ENCODE results near the gene VMP1. TPM values are rescaled to one million over a fixed set of nuclear protein-coding genes. Genes with fewer than 3 reads are reported as not detected.
"Not testable (repeated sequence)": the region's sequence is repeated elsewhere in the genome, so short reads cannot be mapped to it uniquely, and the experiment has no call there.

The VMP1 gene
- total RNA-seq, 1 donor from 2014 or later: 64.9 TPM

DNA sequence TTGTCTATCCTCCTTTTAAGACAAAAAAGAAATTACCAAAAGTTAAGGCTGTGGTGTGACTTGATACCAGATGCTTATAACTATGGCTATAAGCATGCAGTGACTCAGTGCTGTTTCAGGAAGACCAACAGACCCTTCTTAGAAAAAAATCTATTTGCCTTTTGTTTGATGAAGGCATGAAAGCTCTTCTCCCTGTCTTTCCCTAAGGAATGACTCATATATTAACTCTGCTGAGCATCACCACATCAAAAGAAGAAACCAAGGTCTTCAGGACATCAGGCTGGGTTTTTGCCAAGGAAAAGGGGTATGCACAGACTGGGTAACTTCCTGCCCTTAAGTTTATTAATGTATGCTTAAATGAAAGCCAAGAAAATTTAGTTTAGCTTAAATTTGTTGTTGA is 47.1 kb downstream of the VMP1 start:
- Mint-ChIP-seq H3K9me3 (ENCODE audit: unreplicated experiment) (no peaks in the 10 kb centered on the region), H3K27ac (ENCODE audit: unreplicated experiment) (no peak overlapping the region), H3K27me3 (ENCODE audit: unreplicated experiment) (no peaks in the 10 kb centered on the region), H3K36me3 (ENCODE audit: low read depth, unreplicated experiment) (peaks cover 3% of the 10 kb centered on the region), H3K4me1 (ENCODE audit: unreplicated experiment) (no peaks in the 10 kb centered on the region), H3K4me3 (ENCODE audit: unreplicated experiment) (no peak overlapping the region)
- no peak for DNase-seq (ENCODE audit: low spot score)
- no peak for TF ChIP-seq CTCF (IDR thresholded peaks at IDR 0.05; ENCODE audit: unreplicated experiment)

- not testable (repeated sequence) for H3K4me1 Mint-ChIP-seq (ENCODE audit: unreplicated experiment); DNase-seq (ENCODE audit: low spot score); H3K4me3 Mint-ChIP-seq (ENCODE audit: unreplicated experiment); H3K27me3 Mint-ChIP-seq (ENCODE audit: unreplicated experiment); H3K9me3 Mint-ChIP-seq (ENCODE audit: unreplicated experiment); H3K27ac Mint-ChIP-seq (ENCODE audit: unreplicated experiment); H3K36me3 Mint-ChIP-seq (ENCODE audit: low read depth, unreplicated experiment)
Observed at GRCh38 chr17:59755069-59755468, 47.6 kb downstream of the VMP1 start.

DNA sequence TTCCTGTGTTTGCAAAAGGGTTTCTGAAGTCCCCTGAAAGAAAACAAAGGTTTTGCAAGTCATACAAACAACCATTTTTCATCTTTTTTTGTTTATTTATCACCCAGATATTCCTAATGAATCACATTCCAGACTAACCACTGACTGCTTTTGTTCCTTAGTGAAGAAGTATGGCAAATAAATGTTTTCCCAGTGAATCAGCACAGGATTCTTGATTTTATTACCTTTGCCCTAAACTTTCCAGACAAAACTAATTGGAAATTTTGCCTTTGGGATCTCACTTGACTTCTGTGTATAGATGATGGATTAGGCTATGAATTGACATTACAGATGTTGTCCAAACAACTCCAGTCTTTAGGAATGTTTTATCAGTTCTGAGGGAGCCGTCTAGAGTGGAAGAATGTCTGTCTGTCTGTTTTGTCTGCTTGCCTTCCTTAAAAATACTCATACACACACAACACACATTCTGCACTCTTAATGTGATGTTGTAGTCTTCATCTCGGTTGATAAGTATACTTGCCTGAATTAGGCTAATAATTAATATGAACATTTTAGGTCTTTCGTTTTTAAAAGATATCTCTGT is 48.9 kb downstream of the VMP1 start:
- H3K27ac Mint-ChIP-seq (ENCODE audit: unreplicated experiment): no peak overlapping the region
- DNase-seq (ENCODE audit: low spot score): no peak
- H3K36me3 Mint-ChIP-seq (ENCODE audit: low read depth, unreplicated experiment): peaks cover 5% of the 10 kb centered on the region
- H3K4me1 Mint-ChIP-seq (ENCODE audit: unreplicated experiment): no peaks in the 10 kb centered on the region
- no peaks in the 10 kb centered on the region for H3K9me3 Mint-ChIP-seq (ENCODE audit: unreplicated experiment)
- TF ChIP-seq CTCF (IDR thresholded peaks at IDR 0.05; ENCODE audit: unreplicated experiment): no peak
- no peaks in the 10 kb centered on the region for H3K27me3 Mint-ChIP-seq (ENCODE audit: unreplicated experiment)
- no peak overlapping the region for H3K4me3 Mint-ChIP-seq (ENCODE audit: unreplicated experiment)

DNA sequence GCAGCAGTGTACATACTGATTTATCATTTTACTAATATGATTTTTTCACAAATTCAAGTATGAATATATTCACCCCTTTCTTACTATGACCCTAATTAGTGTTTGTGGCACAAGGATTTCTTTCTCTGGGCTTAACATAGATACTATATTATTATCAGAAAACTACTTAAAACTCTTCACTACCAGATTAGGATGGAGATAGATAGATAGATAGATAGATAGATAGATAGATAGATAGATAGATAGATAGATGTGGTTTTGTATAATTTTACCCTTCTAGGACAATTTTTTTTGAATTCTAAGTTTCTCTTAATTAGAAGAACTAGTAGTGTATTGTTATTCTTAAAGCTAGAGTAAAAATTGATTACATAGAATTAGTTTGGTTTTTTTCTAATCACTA is 49.6 kb downstream of the VMP1 start:
- Mint-ChIP-seq H3K4me1 (ENCODE audit: unreplicated experiment) (no peaks in the 10 kb centered on the region), H3K4me3 (ENCODE audit: unreplicated experiment) (no peak overlapping the region), H3K36me3 (ENCODE audit: low read depth, unreplicated experiment) (peaks cover 5% of the 10 kb centered on the region), H3K27me3 (ENCODE audit: unreplicated experiment) (no peaks in the 10 kb centered on the region), H3K9me3 (ENCODE audit: unreplicated experiment) (no peaks in the 10 kb centered on the region), H3K27ac (ENCODE audit: unreplicated experiment) (no peak overlapping the region)
- TF ChIP-seq CTCF (IDR thresholded peaks at IDR 0.05; ENCODE audit: unreplicated experiment): no peak
- DNase-seq (ENCODE audit: low spot score): no peak

DNA sequence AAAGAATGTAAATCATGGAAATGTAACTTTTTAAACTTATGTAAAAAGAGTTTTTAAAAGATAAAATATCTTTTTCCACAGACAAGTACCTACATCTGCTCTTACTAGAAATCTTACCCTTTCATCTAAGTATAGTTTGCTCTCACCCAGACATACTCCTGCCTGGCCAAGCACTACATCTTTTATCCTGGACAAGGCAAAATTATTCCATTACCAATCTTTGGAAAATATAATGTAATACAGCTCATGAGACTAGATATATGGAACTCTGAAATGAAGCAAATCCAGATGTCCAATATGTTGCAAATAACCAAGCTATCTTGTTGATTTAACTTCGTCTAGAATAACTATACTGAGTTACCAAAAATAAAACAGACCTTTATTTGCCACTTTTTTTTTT is 50.0 kb downstream of the VMP1 start:
- no peak for TF ChIP-seq CTCF (IDR thresholded peaks at IDR 0.05; ENCODE audit: unreplicated experiment)
- H3K9me3 Mint-ChIP-seq (ENCODE audit: unreplicated experiment): no peaks in the 10 kb centered on the region
- no peaks in the 10 kb centered on the region for H3K4me1 Mint-ChIP-seq (ENCODE audit: unreplicated experiment)
- H3K36me3 Mint-ChIP-seq (ENCODE audit: low read depth, unreplicated experiment): peaks cover 5% of the 10 kb centered on the region
- H3K27me3 Mint-ChIP-seq (ENCODE audit: unreplicated experiment): no peaks in the 10 kb centered on the region
- no peak overlapping the region for H3K27ac Mint-ChIP-seq (ENCODE audit: unreplicated experiment)
- DNase-seq (ENCODE audit: low spot score): no peak
- no peak overlapping the region for H3K4me3 Mint-ChIP-seq (ENCODE audit: unreplicated experiment)

Measured in endothelial cell (in vitro differentiated cells).